Mesenchymal stem cell (in vitro differentiated cells and primary cell): ENCODE data around the gene RPL27A.
A peak's percentile ranks its signal among the peaks of the same experiment; 100 is the strongest.
"Not testable (repeated sequence)": the region's sequence is repeated elsewhere in the genome, so short reads cannot be mapped to it uniquely, and the experiment has no call there.

Source experiments
- DNase-seq: peaks from one replicate; pipeline ENCODE4 v3.0.0-alpha.2; 2013
- H2AFZ ChIP-seq: one replicate; pipeline ENCODE4 v1.6.1; 2013; ENCODE audit warnings: low read depth, mild to moderate bottlenecking, control low read depth, inconsistent platforms, low read length, moderate library complexity
- H2AK5ac ChIP-seq: 2 replicates; pipeline ENCODE4 v1.6.1; 2013; ENCODE audit warnings: low read length, moderate library complexity, mild to moderate bottlenecking, inconsistent platforms; ENCODE audit not compliant: severe bottlenecking
- H2BK120ac ChIP-seq: one replicate; pipeline ENCODE4 v1.6.1; 2013; ENCODE audit warnings: low read depth, mild to moderate bottlenecking, inconsistent platforms, low read length, moderate library complexity
- H2BK12ac ChIP-seq, 2 experiments: one replicate each; pipeline ENCODE4 v1.6.1; 2013; ENCODE audit warnings: inconsistent platforms in 2 of 2, low read length in 2 of 2, mild to moderate bottlenecking in 2 of 2, moderate library complexity in 2 of 2, control low read depth in 1 of 2
- H2BK15ac ChIP-seq: one replicate; pipeline ENCODE4 v1.6.1; 2013; ENCODE audit warnings: mild to moderate bottlenecking, low read depth, inconsistent platforms; ENCODE audit not compliant: poor library complexity, severe bottlenecking
- H2BK5ac ChIP-seq: 2 replicates; pipeline ENCODE4 v1.6.1; 2013; ENCODE audit warnings: low read depth, mild to moderate bottlenecking, low read length, control low read depth, inconsistent platforms; ENCODE audit not compliant: poor library complexity, severe bottlenecking
- H3K14ac ChIP-seq, 2 experiments: one replicate each; pipeline ENCODE4 v1.6.1; 2013; ENCODE audit warnings: inconsistent platforms in 2 of 2, low read length in 2 of 2, control low read depth in 1 of 2, mild to moderate bottlenecking in 1 of 2, moderate library complexity in 1 of 2
- H3K18ac ChIP-seq, 2 experiments: one replicate each; pipeline ENCODE4 v1.6.1; 2013; ENCODE audit warnings: inconsistent platforms in 2 of 2, low read length in 2 of 2, control low read depth in 1 of 2, low read depth in 1 of 2, mild to moderate bottlenecking in 1 of 2
- H3K23ac ChIP-seq, 2 experiments: one replicate each; pipeline ENCODE4 v1.6.1; 2013; ENCODE audit warnings: inconsistent platforms in 2 of 2, low read length in 2 of 2, mild to moderate bottlenecking in 2 of 2, moderate library complexity in 2 of 2, control low read depth in 1 of 2
- H3K27ac ChIP-seq: 2 replicates; pipeline ENCODE4 v1.5.1; 2013; ENCODE audit warnings: mild to moderate bottlenecking, moderate library complexity, low read length, control low read depth, inconsistent platforms; ENCODE audit not compliant: poor library complexity, severe bottlenecking
- H3K27me3 ChIP-seq, 2 experiments: 2 replicates each; pipeline versions ENCODE4 v1.6.1 to v1.7.0; 2013; ENCODE audit warnings: low read length in 2 of 2, mild to moderate bottlenecking in 2 of 2, moderate library complexity in 2 of 2, control low read depth in 1 of 2, inconsistent platforms in 1 of 2; ENCODE audit not compliant: control insufficient read depth in 1 of 2, insufficient read depth in 1 of 2
- H3K36me3 ChIP-seq, 2 experiments: 2 replicates each; pipeline versions ENCODE4 v1.6.1 to v1.7.0; 2013; ENCODE audit warnings: low read length in 2 of 2, control low read depth in 1 of 2, inconsistent platforms in 1 of 2, low read depth in 1 of 2, mild to moderate bottlenecking in 1 of 2; ENCODE audit not compliant: insufficient read depth in 2 of 2, control insufficient read depth in 1 of 2
- H3K4ac ChIP-seq, 2 experiments: one replicate each; pipeline ENCODE4 v1.6.1; 2013; ENCODE audit warnings: inconsistent platforms in 2 of 2, low read length in 2 of 2, mild to moderate bottlenecking in 2 of 2, moderate library complexity in 2 of 2, control low read depth in 1 of 2, low read depth in 1 of 2
- H3K4me1 ChIP-seq: 2 replicates; pipeline ENCODE4 v1.6.1; 2013; ENCODE audit warnings: low read depth, low read length, control low read depth; ENCODE audit not compliant: control insufficient read depth, insufficient read depth
- H3K4me2 ChIP-seq: 2 replicates; pipeline ENCODE4 v1.6.1; 2013; ENCODE audit warnings: low read length, mild to moderate bottlenecking, inconsistent platforms; ENCODE audit not compliant: poor library complexity, severe bottlenecking
- H3K4me3 ChIP-seq, 2 experiments: 2 replicates each; pipeline versions ENCODE4 v1.5.1 to v1.7.0; 2013; ENCODE audit warnings: low read length in 2 of 2, mild to moderate bottlenecking in 2 of 2, control low read depth in 1 of 2, low read depth in 1 of 2; ENCODE audit not compliant: insufficient read depth in 1 of 2
- H3K79me1 ChIP-seq: replicated peaks from 2 replicates; pipeline ENCODE4 v1.6.1; 2013; ENCODE audit warnings: mild to moderate bottlenecking, control low read depth, low read length, inconsistent platforms; ENCODE audit not compliant: poor library complexity, severe bottlenecking
- H3K9ac ChIP-seq: 2 replicates; pipeline ENCODE4 v1.7.0; 2013; ENCODE audit warnings: mild to moderate bottlenecking, low read length, moderate library complexity
- H3K9me3 ChIP-seq: 2 replicates; pipeline ENCODE4 v1.7.0; 2013; ENCODE audit warnings: mild to moderate bottlenecking, low read length; ENCODE audit not compliant: control insufficient read depth
- H4K8ac ChIP-seq: one replicate; pipeline ENCODE4 v1.6.1; 2013; ENCODE audit warnings: inconsistent platforms, mild to moderate bottlenecking, low read length, moderate library complexity
- H4K91ac ChIP-seq: one replicate; pipeline ENCODE4 v1.6.1; 2013; ENCODE audit warnings: mild to moderate bottlenecking, low read length, inconsistent platforms
- WGBS: methylation state at CpG from one replicate; pipeline ENCODE4 v1.1.7; 2013; ENCODE audit warnings: mixed read lengths; 5-methylcytosine and 5-hydroxymethylcytosine counted together

The RPL27A gene

DNA sequence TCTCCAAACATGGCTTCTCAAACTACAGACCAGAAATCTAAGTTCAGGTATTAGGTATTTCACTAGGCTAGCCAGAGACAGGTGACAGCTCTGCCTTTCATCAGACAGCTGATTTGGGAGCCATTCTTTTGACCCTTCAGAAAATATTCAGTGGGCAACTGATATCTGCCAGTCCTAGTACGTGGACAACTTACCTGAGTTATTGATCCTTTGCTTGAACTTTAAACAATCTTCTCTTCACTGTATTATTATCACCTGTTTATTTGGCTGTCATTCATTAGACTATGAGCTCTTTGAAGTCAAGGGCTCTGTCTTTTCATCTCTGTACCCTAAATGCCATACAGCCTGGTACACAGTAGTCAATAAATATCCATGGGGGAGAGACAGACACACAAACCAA is 17.4 kb upstream of the RPL27A start:
- 100% methylated on average over 1 of the region's 1 CpG for WGBS

DNA sequence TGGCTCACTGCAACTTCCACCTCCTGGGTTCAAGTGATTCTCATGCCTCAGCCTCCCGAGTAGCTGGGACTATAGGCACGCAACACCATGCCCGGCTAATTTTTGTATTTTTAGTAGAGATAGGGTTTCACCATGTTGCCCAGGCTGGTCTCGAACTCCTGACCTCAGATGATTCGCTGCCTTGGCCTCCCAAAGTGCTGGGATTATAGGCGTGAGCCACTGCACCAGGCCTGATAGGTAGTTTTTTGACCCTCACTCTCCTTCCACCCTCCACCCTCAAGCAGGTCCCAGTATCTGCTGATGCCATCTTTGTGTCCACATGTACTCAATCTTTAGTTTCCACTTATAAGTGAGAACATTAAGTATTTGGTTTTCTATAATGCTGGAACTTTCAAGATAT is 12.5 kb upstream of the RPL27A start:
- not testable (repeated sequence) for H3K23ac ChIP-seq, H3K9me3 ChIP-seq, H3K79me1 ChIP-seq, H3K4ac ChIP-seq, H2BK120ac ChIP-seq, H2AFZ ChIP-seq, H3K27me3 ChIP-seq, DNase-seq, H2AK5ac ChIP-seq, H2BK12ac ChIP-seq, H3K36me3 ChIP-seq, H4K91ac ChIP-seq, H3K14ac ChIP-seq, H2BK15ac ChIP-seq, H3K18ac ChIP-seq, H4K8ac ChIP-seq, H3K27ac ChIP-seq, H2BK5ac ChIP-seq, H3K4me2 ChIP-seq, H3K4me3 ChIP-seq, H3K4me1 ChIP-seq
- 91% methylated on average over 6 of the region's 6 CpGs for WGBS
- peak overlapping the region; percentile 92 for H3K9ac ChIP-seq

More for the DNA sequence above, 17.4 kb upstream of the RPL27A start:
- no peak overlapping the region for H2BK12ac ChIP-seq
- H3K9me3 ChIP-seq: no peaks in the 10 kb centered on the region
- no peak overlapping the region for H3K4me2 ChIP-seq
- H3K27me3 ChIP-seq: no peaks in the 10 kb centered on the region
- H3K4me3 ChIP-seq: no peak overlapping the region
- no peak overlapping the region for H2BK15ac ChIP-seq
- no peak overlapping the region for H4K91ac ChIP-seq
- H3K23ac ChIP-seq: no peak overlapping the region
- no peak overlapping the region for H3K9ac ChIP-seq
- H2BK120ac ChIP-seq: no peak overlapping the region
- H3K14ac ChIP-seq: no peak overlapping the region
- no peak overlapping the region for H2AK5ac ChIP-seq
- H3K18ac ChIP-seq: no peak overlapping the region
- H3K4ac ChIP-seq: no peak overlapping the region
- no peak for DNase-seq
- H3K36me3 ChIP-seq: peaks cover 3 to 19% of the 10 kb centered on the region in 2 experiments
- no peak overlapping the region for H2BK5ac ChIP-seq
- H3K4me1 ChIP-seq: peaks cover 2% of the 10 kb centered on the region
- no peak overlapping the region for H2AFZ ChIP-seq
- no peak overlapping the region for H4K8ac ChIP-seq
- no peak overlapping the region for H3K27ac ChIP-seq
- H3K79me1 ChIP-seq: peaks cover 6% of the 10 kb centered on the region

DNA sequence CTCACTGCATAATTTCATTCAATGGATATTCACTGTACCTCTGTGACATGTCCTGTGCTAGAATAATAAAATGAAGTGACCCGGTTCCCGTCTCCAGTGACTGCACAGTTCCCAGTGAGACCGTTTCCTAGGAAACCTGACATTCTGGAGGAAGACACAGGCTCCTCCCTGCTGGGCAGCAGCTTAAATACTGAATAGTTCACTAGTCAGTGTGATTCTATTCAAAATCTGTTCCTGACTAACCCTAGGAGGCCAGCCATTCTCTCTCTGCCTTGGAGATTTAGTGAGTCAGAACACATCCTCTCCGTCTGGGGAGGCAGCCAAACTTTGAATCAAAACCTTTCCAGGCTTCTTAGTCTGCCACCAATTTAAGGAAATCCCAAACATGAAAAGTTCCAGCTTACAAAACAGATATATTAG is 11.4 kb upstream of the RPL27A start:
- Histone ChIP-seq H3K23ac (no peak overlapping the region), H4K91ac (no peak overlapping the region), H3K4me2 (no peak overlapping the region), H3K4me1 (peaks cover 7% of the 10 kb centered on the region), H2AFZ (no peak overlapping the region), H3K14ac (no peak overlapping the region), H3K79me1 (peaks cover 3% of the 10 kb centered on the region), H3K4ac (no peak overlapping the region), H3K9me3 (no peaks in the 10 kb centered on the region), H4K8ac (no peak overlapping the region), H3K27ac (peak overlapping the region; percentile 71), H3K4me3 (peak overlapping the region in 1 of 2 experiments; percentile 61), H3K36me3 (peaks cover 0 to 5% of the 10 kb centered on the region in 2 experiments), H2BK12ac (no peak overlapping the region), H3K9ac (peak overlapping the region; percentile 92), H3K27me3 (no peaks in the 10 kb centered on the region), H3K18ac (no peak overlapping the region), H2BK120ac (no peak overlapping the region), H2BK5ac (no peak overlapping the region), H2BK15ac (no peak overlapping the region), H2AK5ac (no peak overlapping the region)
- DNase-seq: peak; percentile 83
- WGBS: 3% methylated on average over 4 of the region's 4 CpGs

DNA sequence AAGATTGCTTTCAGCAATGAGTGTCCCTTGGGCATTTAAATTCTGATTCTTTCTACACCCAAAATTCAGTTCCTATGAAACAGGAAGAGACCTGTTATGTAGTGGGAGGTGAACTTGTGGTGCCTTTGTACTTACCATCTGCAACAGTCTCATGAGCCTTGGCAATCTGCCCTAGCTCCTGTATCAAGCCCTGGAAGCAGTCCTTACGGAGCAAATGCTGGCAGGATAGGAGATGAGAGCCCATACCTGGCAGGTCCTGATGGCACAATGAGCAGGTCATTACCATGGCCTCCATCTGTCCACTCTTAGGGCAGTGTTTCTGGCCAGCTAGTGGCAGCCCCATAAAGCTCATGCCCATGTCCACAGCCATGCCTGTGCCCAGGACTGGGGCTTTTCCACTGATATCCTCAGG is 10.9 kb upstream of the RPL27A start:
- DNase-seq: no peak
- Histone ChIP-seq H3K4me3 (peak overlapping the region in 1 of 2 experiments; percentile 13), H3K4me1 (peaks cover 7% of the 10 kb centered on the region), H2BK15ac (no peak overlapping the region), H3K36me3 (peaks cover 0 to 5% of the 10 kb centered on the region in 2 experiments), H3K4me2 (no peak overlapping the region), H3K23ac (no peak overlapping the region), H3K27me3 (no peaks in the 10 kb centered on the region), H4K8ac (peak overlapping the region; percentile 86), H2AK5ac (peak overlapping the region; percentile 37), H2BK120ac (no peak overlapping the region), H4K91ac (peak overlapping the region; percentile 60), H2BK12ac (peak overlapping the region; percentile 23 to 62), H3K4ac (peak overlapping the region in 1 of 2 experiments; percentile 3), H2BK5ac (no peak overlapping the region), H3K9ac (peak overlapping the region; percentile 92), H3K27ac (peak overlapping the region; percentile 71), H3K18ac (peak overlapping the region; percentile 34 to 44), H3K14ac (no peak overlapping the region), H2AFZ (no peak overlapping the region), H3K79me1 (peaks cover 2% of the 10 kb centered on the region), H3K9me3 (no peaks in the 10 kb centered on the region)
- 77% methylated on average over 1 of the region's 1 CpG for WGBS
